K562 (cell line): Measurements from ENCODE around the gene CYB5D1. TPM values are rescaled to one million over a fixed set of nuclear protein-coding genes. Genes with fewer than 3 reads are reported as not detected.

ENCODE experiments used
- MAZ ChIP-seq, 2 experiments: fragments of 450-650 bp in 1 of 2; sonication (generic) in 1 of 2; formaldehyde crosslinking; IDR thresholded peaks in 1 of 2; conservative IDR thresholded peaks in 1 of 2; 2 replicates each; pipeline versions ENCODE4 v1.4.0 to v1.5.0; 2020; ENCODE audit warnings: mild to moderate bottlenecking in 1 of 2, missing genetic modification reagents in 1 of 2
- RREB1 ChIP-seq: fragments of 250-450 bp; sonication (Bioruptor Pico); IDR thresholded peaks from 2 replicates; pipeline ENCODE4 v1.4.0; 2020
- STAG1 ChIP-seq: sonication (generic); formaldehyde crosslinking; IDR thresholded peaks from 2 replicates; pipeline ENCODE4 v1.5.0; 2020; ENCODE audit warnings: missing genetic modification reagents, borderline replicate concordance
- SUPT5H ChIP-seq: fragments of 450-650 bp; IDR thresholded peaks from 2 replicates; pipeline ENCODE4 v1.6.1; 2016
- THAP7 ChIP-seq: fragments of 250-450 bp; sonication (Bioruptor Pico); IDR thresholded peaks from 2 replicates; pipeline ENCODE4 v1.5.0; 2021
- YY1 ChIP-seq, 3 experiments: IDR thresholded peaks; 2 replicates each; pipeline ENCODE4 v1.6.1; 2011; ENCODE audit warnings: low read length in 2 of 3, mild to moderate bottlenecking in 2 of 3, moderate library complexity in 2 of 3, borderline replicate concordance in 1 of 3, control low read depth in 1 of 3, low read depth in 1 of 3; ENCODE audit not compliant: insufficient read depth in 3 of 3, insufficient replicate concordance in 2 of 3, control insufficient read depth in 1 of 3, insufficient read length in 1 of 3; ENCODE audit errors: extremely low read depth in 1 of 3
- ZBTB40 ChIP-seq, 2 experiments: fragments of 450-650 bp in 1 of 2; sonication (generic) in 1 of 2; formaldehyde crosslinking in 1 of 2; IDR thresholded peaks; 2 replicates each; pipeline versions ENCODE4 v1.7.1 to v1.9.0; 2016 to 2022; ENCODE audit warnings: inconsistent platforms in 1 of 2, mild to moderate bottlenecking in 1 of 2, missing genetic modification reagents in 1 of 2
- ZNF57 ChIP-seq: fragments of 450-650 bp; formaldehyde crosslinking; IDR thresholded peaks from 2 replicates; pipeline ENCODE4 v1.4.0; 2020; ENCODE audit warnings: mild to moderate bottlenecking, moderate library complexity
- ZNF668 ChIP-seq: fragments of 250-450 bp; sonication (Bioruptor Pico); IDR thresholded peaks from 2 replicates; pipeline ENCODE4 v1.8.0; 2022; ENCODE audit warnings: mild to moderate bottlenecking, inconsistent platforms
- polyA plus RNA-seq, 8 experiments: library from polyadenylated mRNA; depleted of rRNA in 4 of 8; stranded (reverse) in 5 of 8; unstranded in 3 of 8; fragments of >200 nt; fragmentation: Nextera tagmentation in 2 of 8; fragmentation: Illumina TruSeq in 1 of 8; extraction: Ambion mirVana in 2 of 8; extraction: Trizol in 1 of 8; gene quantifications; 2 replicates each; pipeline versions ENCODE4 v1.2.1 to v1.2.3, GENCODE V29; 2011 to 2014; ENCODE audit warnings: inconsistent platforms in 1 of 8, missing spikeins in 1 of 8
- total RNA-seq, 7 experiments: library from RNA; depleted of rRNA in 6 of 7; stranded (reverse); fragments of >200 nt in 6 of 7; fragmentation: Illumina TruSeq in 2 of 7; extraction: Trizol in 2 of 7; gene quantifications; 2 replicates each; pipeline versions ENCODE4 v1.2.1 to v1.2.3, GENCODE V29; 2011 to 2021; ENCODE audit warnings: low replicate concordance in 1 of 7

The CYB5D1 gene
- total and polyA plus RNA-seq, 9 of the 15 experiments (the other 6 are each of a cell fraction or from before 2014, with no cell fraction given) = 2.4 to 7.9 (median 5.7) TPM

- peak in 2 of 3 experiments; percentile 48 to 58 for TF ChIP-seq YY1 (IDR thresholded peaks at IDR 0.05; ENCODE audit: borderline replicate concordance in 1 of 3, control insufficient read depth in 1 of 3, extremely low read depth in 1 of 3, insufficient read depth in 3 of 3, insufficient read length in 1 of 3, insufficient replicate concordance in 2 of 3, low read depth in 1 of 3, low read length in 2 of 3)
- no peak for TF ChIP-seq ZNF57
- no peak for TF ChIP-seq STAG1 (CRISPR knock-in tag)
- TF ChIP-seq MAZ (CRISPR knock-in tag; conservative IDR thresholded peaks at IDR 0.05 in 1 of 2, IDR thresholded peaks at IDR 0.05 in 1 of 2) = peak; percentile 93 to 98
- no peak for TF ChIP-seq ZNF668 (CRISPR knock-in tag)
- no peak for TF ChIP-seq SUPT5H
- peak; percentile 55 for TF ChIP-seq ZBTB40 (IDR thresholded peaks at IDR 0.05)
- TF ChIP-seq ZBTB40 (CRISPR knock-in tag; IDR thresholded peaks at IDR 0.05) = no peak
- no peak for TF ChIP-seq THAP7 (CRISPR knock-in tag)
- no peak for TF ChIP-seq RREB1 (CRISPR knock-in tag)
Observed at GRCh38 chr17:7836596-7837407, 21.0 kb upstream of the CYB5D1 start (continued).
